CD4-positive, alpha-beta T cell treated with Interleukin-2 at 100 ng/mL for 4 hours (primary cell): ENCODE measurements around the gene STRA6.

ENCODE experiments used
- DNase-seq: peaks from one replicate; pipeline ENCODE4 v3.0.0-alpha.2; 2020; ENCODE audit warnings: low spot score

Gene STRA6

GRCh38 chr15:74207652-74208440 is 5.3 kb upstream of the STRA6 start:
- DNase-seq, result no peak

GRCh38 chr15:74206801-74207281 is 4.3 kb upstream of the STRA6 start:
- no peak for DNase-seq

- DNase-seq, result no peak
Observed at GRCh38 chr15:74205582-74205947, 3.0 kb upstream of the STRA6 start.

- no peak for DNase-seq
Observed at GRCh38 chr15:74203914-74204431, 1.4 kb upstream of the STRA6 start.

GRCh38 chr15:74201710-74202420 is 722 bp downstream of the STRA6 start:
- DNase-seq, result no peak

- no peak for DNase-seq
Observed at GRCh38 chr15:74200871-74201419, 1.6 kb downstream of the STRA6 start.

- no peak for DNase-seq
Observed at GRCh38 chr15:74200412-74200815, 2.2 kb downstream of the STRA6 start.

GRCh38 chr15:74199297-74199652 is 3.3 kb downstream of the STRA6 start:
- DNase-seq, result no peak

- no peak for DNase-seq
Observed at GRCh38 chr15:74197176-74197965, 5.2 kb downstream of the STRA6 start.

- no peak for DNase-seq
Observed at GRCh38 chr15:74196175-74196574, 6.4 kb downstream of the STRA6 start.

- no peak for DNase-seq
Observed at GRCh38 chr15:74194572-74195559, 7.7 kb downstream of the STRA6 start.

- DNase-seq, result no peak
Observed at GRCh38 chr15:74193905-74194304, 8.7 kb downstream of the STRA6 start.

- no peak for DNase-seq
Observed at GRCh38 chr15:74193299-74193718, 9.3 kb downstream of the STRA6 start.

- no peak for DNase-seq
Observed at GRCh38 chr15:74192751-74193150, 9.8 kb downstream of the STRA6 start.

GRCh38 chr15:74191798-74192197 is 10.8 kb downstream of the STRA6 start:
- DNase-seq, result no peak

GRCh38 chr15:74188216-74188615 is 14.4 kb downstream of the STRA6 start:
- DNase-seq, result no peak

- no peak for DNase-seq
Observed at GRCh38 chr15:74185710-74186348, 16.8 kb downstream of the STRA6 start.

- DNase-seq, result no peak
Observed at GRCh38 chr15:74184582-74185091, 17.9 kb downstream of the STRA6 start.

GRCh38 chr15:74182131-74182530 is 20.5 kb downstream of the STRA6 start:
- DNase-seq, result no peak
